ENCODE results near the gene TUNAR. TPM values are rescaled to one million over a fixed set of nuclear protein-coding genes. Genes with fewer than 3 reads are reported as not detected.

The TUNAR gene
- polyA plus RNA-seq, 1 donor from 2014 or later, result 33.2 TPM

- no peak for TF ChIP-seq CTCF (IDR thresholded peaks at IDR 0.05; ENCODE audit: poor library complexity, severe bottlenecking)
- TF ChIP-seq REST (IDR thresholded peaks at IDR 0.05; ENCODE audit: borderline replicate concordance), result no peak
- no peak for TF ChIP-seq EZH2 (IDR thresholded peaks at IDR 0.05; ENCODE audit: borderline replicate concordance, insufficient read depth, low read length, poor library complexity, severe bottlenecking)
- TF ChIP-seq SMC3 (conservative IDR thresholded peaks at IDR 0.05; ENCODE audit: poor library complexity), result no peak
- no peak for TF ChIP-seq MXI1 (conservative IDR thresholded peaks at IDR 0.05; ENCODE audit: poor library complexity, severe bottlenecking)
- no peak for TF ChIP-seq RAD21 (conservative IDR thresholded peaks at IDR 0.05)
- no peak for TF ChIP-seq POLR2AphosphoS5 (IDR thresholded peaks at IDR 0.05)
- no peak for TF ChIP-seq TAF1 (IDR thresholded peaks at IDR 0.05; ENCODE audit: low read depth)
- no peak for TF ChIP-seq EP300 (conservative IDR thresholded peaks at IDR 0.05; ENCODE audit: poor library complexity, severe bottlenecking)
- Histone ChIP-seq H3K9ac (ENCODE audit: low read length) (no peak overlapping the region), H3K9me2 (ENCODE audit: insufficient read depth, low read length) (no peaks in the 10 kb centered on the region), H4K20me1 (ENCODE audit: insufficient read depth) (no peaks in the 10 kb centered on the region), H2AFZ (ENCODE audit: low read depth, low read length) (no peak overlapping the region), H3K79me2 (replicated peaks; ENCODE audit: insufficient read depth, low read length) (no peaks in the 10 kb centered on the region), H3K9me3 (ENCODE audit: low read length) (no peaks in the 10 kb centered on the region), H3K36me3 (ENCODE audit: insufficient read depth, low read length) (no peaks in the 10 kb centered on the region), H3K4me3 (ENCODE audit: low read length) (no peak overlapping the region), H3K27ac (ENCODE audit: low read length) (no peak overlapping the region), H3K27me3 (ENCODE audit: insufficient read depth, low read depth, low read length) (no peaks in the 10 kb centered on the region), H3F3A (ENCODE audit: insufficient read depth, low read length, poor library complexity, severe bottlenecking) (no peaks in the 10 kb centered on the region), H3K4me2 (ENCODE audit: low read length) (no peak overlapping the region)
Measured at GRCh38 chr14:95903616-95904107, 27.0 kb downstream of the TUNAR start.

GRCh38 chr14:95906591-95906990 lies 30.0 kb downstream of the TUNAR start:
- H3K4me3 ChIP-seq (ENCODE audit: low read length), result no peak overlapping the region
- H3K4me2 ChIP-seq (ENCODE audit: low read length), result no peak overlapping the region
- no peaks in the 10 kb centered on the region for H3F3A ChIP-seq (ENCODE audit: insufficient read depth, low read length, poor library complexity, severe bottlenecking)
- H3K79me2 ChIP-seq (replicated peaks; ENCODE audit: insufficient read depth, low read length), result no peaks in the 10 kb centered on the region
- H3K27me3 ChIP-seq (ENCODE audit: insufficient read depth, low read depth, low read length), result no peaks in the 10 kb centered on the region
- no peaks in the 10 kb centered on the region for H3K9me3 ChIP-seq (ENCODE audit: low read length)
- no peaks in the 10 kb centered on the region for H3K9me2 ChIP-seq (ENCODE audit: insufficient read depth, low read length)
- no peaks in the 10 kb centered on the region for H4K20me1 ChIP-seq (ENCODE audit: insufficient read depth)
- no peak overlapping the region for H3K9ac ChIP-seq (ENCODE audit: low read length)
- no peaks in the 10 kb centered on the region for H3K36me3 ChIP-seq (ENCODE audit: insufficient read depth, low read length)
- TF ChIP-seq EZH2 (IDR thresholded peaks at IDR 0.05; ENCODE audit: borderline replicate concordance, insufficient read depth, low read length, poor library complexity, severe bottlenecking) (no peak), CTCF (IDR thresholded peaks at IDR 0.05; ENCODE audit: poor library complexity, severe bottlenecking) (no peak), MXI1 (conservative IDR thresholded peaks at IDR 0.05; ENCODE audit: poor library complexity, severe bottlenecking) (no peak), TAF1 (IDR thresholded peaks at IDR 0.05; ENCODE audit: low read depth) (no peak), POLR2AphosphoS5 (IDR thresholded peaks at IDR 0.05) (no peak), REST (IDR thresholded peaks at IDR 0.05; ENCODE audit: borderline replicate concordance) (no peak), RAD21 (conservative IDR thresholded peaks at IDR 0.05) (no peak), SMC3 (conservative IDR thresholded peaks at IDR 0.05; ENCODE audit: poor library complexity) (no peak), EP300 (conservative IDR thresholded peaks at IDR 0.05; ENCODE audit: poor library complexity, severe bottlenecking) (no peak)
- H2AFZ ChIP-seq (ENCODE audit: low read depth, low read length), result no peak overlapping the region
- no peak overlapping the region for H3K27ac ChIP-seq (ENCODE audit: low read length)
